HG03432 (cell line): ENCODE results near the gene RNFT2.
A peak's percentile ranks its signal among the peaks of the same experiment; 100 is the strongest.
"Not testable (repeated sequence)": the region's sequence is repeated elsewhere in the genome, so short reads cannot be mapped to it uniquely, and the experiment has no call there.

Experiments
- ATAC-seq: cut with Tn5 transposase; IDR thresholded peaks from one replicate; pipeline ENCODE4 v1.9.1; 2021; ENCODE audit warnings: mild to moderate bottlenecking, moderate library complexity; ENCODE audit not compliant: unreplicated experiment

Gene RNFT2

DNA sequence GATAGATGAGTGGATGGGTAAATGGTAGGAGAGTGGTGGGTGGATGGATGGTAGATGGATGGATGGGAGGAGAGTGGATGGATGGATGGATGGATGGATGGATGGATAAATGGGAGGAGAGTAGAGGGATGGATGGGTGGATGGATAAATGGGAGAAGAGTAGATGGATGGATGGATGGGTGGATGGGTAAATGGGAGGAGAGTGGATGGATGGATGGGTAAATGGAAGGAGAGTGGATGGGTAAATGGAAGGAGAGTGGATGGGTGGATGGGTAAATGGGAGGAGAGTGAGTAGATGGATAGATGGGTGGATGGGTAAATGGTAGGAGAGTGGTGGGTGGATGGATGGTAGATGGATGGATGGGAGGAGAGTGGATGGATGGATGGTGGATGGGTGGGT, 51.4 kb downstream of the RNFT2 start:
- not testable (repeated sequence) for ATAC-seq

DNA sequence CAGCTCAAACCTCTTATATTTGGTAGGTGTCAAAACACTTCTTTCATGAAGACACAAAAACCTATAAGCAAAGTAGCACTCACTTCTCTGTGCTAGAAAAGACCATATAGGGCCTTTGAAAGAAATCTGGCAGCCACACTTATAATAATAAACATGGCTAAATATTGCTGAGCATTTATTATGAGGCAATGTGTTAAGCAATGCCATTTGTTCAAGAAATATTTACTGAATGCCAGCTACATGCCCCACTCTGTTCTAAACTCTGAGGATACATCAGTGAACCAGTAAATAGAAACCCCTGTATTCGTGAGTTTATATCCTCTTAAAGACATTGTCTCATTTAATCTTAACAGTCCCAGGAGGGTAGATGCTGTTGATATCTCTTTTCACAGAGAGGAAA, 52.0 kb downstream of the RNFT2 start:
- ATAC-seq: no peak

DNA sequence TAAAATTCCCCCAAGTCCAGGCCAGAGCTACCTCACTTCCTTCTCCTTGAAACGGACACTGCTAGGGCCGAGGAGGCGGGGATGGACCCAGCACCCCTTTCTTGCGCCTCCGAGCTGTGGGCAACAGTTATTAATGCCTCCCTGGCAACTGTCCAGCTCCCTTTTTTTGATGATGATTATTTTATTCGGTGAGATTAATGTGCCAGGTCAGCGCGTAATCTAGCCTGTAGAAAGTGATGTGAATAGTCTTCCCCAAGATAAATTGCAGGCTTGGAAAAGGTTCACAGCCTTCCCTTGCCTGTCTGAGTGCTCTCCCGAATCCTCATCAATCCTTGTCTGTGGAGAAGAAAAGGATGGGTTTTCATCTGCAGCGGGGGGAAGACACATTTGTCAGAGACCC, 54.3 kb downstream of the RNFT2 start:
- ATAC-seq: no peak

- ATAC-seq: no peak
These were observed 56.6 kb downstream of the RNFT2 start for GRCh38 chr12:116794725-116795124.

DNA sequence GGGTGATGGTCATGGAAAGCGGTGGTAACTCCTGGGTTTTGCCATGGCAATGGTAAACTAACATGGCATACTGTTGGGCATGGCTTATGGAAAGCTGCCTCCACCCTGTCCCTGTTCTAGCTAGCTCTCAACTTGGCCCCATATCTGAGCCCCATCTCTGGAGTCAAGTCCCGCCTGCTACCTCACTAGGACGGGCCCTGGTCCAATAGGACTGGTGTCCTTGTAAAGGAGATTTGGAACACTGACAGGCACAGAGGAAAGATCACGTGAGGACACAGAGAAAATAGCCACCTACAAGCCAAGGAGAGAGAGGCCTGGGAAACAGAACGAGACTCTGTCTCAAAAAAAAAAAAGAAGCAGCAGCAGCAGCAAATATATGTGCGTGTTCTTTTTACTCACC, 59.8 kb downstream of the RNFT2 start:
- ATAC-seq: no peak

DNA sequence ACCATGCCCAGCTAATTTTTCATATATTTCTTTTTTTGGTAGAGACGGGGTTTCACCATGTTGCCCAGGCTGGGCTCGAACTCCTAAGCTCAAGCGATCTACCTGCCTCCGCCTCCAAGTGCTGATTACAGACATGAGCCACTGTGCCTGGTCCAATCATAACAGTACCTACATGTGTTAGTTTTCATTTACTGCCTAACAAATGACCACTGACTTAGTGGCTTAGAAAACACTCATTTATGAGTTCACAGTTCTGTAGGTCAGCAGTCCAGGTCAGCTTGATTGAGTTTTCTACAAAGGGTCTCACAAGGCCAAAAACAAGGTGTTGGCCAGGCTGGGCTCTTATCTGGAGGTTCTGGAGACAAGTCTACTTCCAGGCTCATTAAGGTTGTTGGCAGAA, 60.6 kb downstream of the RNFT2 start:
- no peak for ATAC-seq

DNA sequence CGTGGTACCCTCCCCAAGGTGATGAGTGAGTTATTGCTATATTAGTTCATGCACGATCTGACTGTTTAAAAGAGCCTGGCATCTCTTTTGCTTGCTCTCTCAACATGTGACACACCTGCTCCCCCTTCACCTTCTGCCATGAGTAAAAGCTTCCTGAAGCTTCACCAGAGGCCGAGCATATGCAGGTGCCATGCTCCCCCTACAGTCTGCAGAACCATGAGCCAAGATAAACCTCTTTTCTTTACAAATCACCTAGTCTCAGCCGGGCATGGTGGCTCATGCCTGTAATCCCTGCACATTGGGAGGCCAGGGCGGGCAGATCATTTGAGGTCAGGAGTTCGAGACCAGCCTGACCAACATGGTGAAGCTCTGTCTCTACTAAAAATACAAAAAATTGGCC, 61.8 kb downstream of the RNFT2 start:
- ATAC-seq: no peak

- no peak for ATAC-seq
These were observed 62.8 kb downstream of the RNFT2 start for GRCh38 chr12:116800918-116801317.

GRCh38 chr12:116802018-116802417, 63.9 kb downstream of the RNFT2 start:
- ATAC-seq: no peak

DNA sequence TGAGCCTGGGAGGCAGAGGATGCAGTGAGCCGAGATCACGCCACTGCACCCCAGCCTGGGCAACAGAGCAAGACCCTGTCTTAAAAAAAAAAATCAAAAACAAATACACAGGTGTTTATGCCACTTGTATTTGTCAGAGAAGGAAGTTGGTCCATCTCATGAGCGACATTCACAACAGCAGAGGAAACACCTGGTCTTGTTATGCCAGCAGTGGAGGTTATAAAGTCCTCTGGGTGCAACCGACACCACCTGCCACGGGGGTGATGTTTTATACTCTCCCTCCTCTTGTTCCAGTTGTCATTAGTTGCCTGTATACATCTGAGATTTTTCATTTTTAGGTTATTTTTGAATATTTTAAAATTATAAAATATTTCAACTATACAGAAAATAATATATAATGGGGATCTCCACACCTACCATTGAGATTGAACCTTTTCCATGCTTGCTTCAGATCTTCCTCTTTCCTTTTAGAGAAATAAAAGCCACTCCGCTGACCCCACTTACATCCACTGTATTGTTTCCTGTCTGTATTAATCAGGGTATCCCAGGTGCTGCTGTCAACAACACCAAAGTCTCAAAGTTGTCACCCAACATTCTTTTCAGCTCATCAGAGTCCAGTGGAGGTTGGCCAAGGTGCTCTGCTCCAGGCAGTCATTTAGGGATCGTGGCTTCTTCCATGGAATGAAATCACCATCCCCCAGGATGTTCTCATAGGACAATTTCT, 65.1 kb downstream of the RNFT2 start:
- ATAC-seq: no peak

GRCh38 chr12:116804051-116804450, 65.9 kb downstream of the RNFT2 start:
- no peak for ATAC-seq

GRCh38 chr12:116806845-116807440, 68.8 kb downstream of the RNFT2 start:
- no peak for ATAC-seq

GRCh38 chr12:116807546-116807945, 69.4 kb downstream of the RNFT2 start:
- no peak for ATAC-seq

DNA sequence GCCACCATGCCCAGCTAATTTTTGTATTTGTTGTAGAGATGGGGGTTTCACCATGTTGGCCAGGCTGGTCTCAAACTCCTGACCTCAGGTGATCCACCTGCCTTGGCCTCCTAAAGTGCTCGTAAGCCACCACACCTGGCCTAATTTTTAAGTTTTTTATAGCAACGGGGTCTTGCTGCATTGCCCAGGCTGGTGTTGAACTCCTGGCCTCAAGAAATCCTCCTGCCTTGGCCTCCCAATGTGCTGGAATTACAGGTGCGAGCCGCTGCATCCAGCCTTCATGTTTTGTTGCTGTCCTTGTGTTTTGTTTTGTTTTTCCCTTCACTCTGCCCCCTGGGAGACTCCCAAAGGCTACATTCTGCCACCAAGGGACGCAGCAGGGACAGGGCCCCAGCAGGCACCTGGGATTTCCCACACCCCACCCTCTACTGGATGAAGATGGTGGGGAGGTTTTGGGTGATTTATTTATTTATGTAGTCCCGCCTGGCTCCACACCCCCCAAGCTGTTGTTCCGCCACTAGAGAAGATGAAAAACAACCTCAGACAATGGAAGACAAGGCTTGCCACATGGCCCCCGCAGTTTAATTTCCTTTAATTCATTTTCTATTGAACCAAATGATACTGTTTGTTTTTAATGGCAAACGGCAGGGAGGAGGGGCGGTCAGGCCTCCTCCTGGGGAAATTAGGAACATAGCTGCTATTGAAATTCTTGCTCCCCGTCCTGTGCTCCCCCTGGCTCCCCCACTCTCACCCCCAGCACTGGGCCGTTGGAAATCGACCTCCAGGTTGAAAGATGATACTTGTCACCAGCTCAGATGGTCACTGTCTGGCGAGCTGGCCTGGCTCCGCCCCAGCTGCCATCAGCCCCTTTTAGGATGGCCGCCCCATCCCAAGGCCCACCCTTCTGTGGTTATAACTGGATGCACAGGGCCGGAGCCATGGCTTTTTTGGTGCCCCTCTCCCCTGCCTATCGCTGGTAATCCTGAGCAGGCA, 70.3 kb downstream of the RNFT2 start:
- no peak for ATAC-seq

- ATAC-seq: no peak
These were observed 74.1 kb downstream of the RNFT2 start for GRCh38 chr12:116812238-116812637.

GRCh38 chr12:116813271-116814041, 75.3 kb downstream of the RNFT2 start:
- no peak for ATAC-seq

- not testable (repeated sequence) for ATAC-seq
These were observed 76.7 kb downstream of the RNFT2 start for GRCh38 chr12:116814766-116815165.

DNA sequence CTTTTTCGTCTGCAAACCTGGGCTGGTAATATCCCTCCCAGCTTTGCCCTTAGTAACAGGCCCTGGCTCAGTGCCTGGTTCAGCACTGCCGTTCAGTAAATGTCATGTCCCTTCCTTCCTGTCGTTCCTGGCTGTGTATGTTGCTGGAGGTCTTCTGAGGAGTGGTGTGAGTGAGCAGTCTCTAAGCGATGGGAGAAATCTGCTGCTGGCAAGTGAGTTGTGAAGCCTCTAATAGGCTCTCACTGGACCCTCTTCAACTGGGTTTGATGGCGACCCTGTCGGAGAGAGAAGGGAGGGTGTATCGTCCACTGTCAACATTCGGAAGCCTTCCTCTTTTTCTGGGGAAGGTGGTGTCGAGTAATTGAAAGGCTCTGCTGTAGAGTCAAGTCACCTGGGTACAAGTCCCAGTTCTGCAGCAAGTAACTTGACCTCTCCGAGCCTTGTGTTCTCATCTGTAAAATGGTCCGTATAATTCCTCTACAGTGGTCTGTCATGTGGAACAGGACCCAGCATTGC, 80.3 kb downstream of the RNFT2 start:
- ATAC-seq: no peak

- peak; percentile 90 for ATAC-seq
These were observed 81.1 kb downstream of the RNFT2 start for GRCh38 chr12:116818948-116819832.
